GM19397 (cell line): ENCODE data around the gene CA5A.

Experiments
- ATAC-seq: cut with Tn5 transposase; IDR thresholded peaks from one replicate; pipeline ENCODE4 v1.9.1; 2021; ENCODE audit warnings: mild to moderate bottlenecking, moderate library complexity; ENCODE audit not compliant: unreplicated experiment

CA5A gene

DNA sequence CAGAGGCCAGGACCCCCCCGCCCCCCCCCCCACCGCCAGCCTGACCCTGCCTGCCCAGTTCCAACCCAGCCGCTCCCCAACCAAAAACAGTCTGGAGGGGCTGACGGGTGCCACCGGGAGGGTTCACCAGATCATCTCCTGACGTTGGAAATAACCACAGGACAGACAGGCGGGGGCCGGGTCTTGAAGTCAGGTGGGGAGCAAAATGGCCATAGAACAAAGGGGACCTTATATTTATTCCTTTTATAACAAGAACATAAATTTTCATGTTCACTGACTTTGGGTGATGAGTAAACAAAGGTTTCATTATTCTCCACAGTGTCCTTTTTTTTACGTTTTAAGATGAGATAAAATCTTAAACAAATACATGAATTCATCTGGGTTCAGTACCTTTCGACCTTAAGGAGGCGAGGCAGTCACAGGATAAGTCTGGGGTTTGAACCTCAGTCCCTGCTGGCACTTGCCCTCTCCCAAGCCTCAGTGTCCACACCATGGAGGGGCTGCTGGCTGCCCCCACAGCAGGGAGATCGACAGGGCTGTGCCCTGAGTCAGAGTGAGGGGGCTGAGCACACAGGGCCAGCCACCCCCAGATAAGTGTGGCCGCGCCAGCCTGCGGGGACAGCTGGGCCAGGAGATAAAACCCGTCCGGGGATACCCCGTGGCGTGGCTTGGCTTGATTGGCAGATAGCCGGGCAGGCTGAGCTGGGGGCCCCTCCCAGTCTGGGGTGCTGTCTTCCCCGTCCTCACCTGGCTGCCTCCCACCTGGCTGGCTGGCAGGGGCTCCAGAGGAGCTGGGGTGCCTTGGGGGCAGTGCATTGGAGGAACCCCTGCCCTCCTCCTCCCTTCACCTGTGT, 82.0 kb downstream of the CA5A start:
- no peak for ATAC-seq

DNA sequence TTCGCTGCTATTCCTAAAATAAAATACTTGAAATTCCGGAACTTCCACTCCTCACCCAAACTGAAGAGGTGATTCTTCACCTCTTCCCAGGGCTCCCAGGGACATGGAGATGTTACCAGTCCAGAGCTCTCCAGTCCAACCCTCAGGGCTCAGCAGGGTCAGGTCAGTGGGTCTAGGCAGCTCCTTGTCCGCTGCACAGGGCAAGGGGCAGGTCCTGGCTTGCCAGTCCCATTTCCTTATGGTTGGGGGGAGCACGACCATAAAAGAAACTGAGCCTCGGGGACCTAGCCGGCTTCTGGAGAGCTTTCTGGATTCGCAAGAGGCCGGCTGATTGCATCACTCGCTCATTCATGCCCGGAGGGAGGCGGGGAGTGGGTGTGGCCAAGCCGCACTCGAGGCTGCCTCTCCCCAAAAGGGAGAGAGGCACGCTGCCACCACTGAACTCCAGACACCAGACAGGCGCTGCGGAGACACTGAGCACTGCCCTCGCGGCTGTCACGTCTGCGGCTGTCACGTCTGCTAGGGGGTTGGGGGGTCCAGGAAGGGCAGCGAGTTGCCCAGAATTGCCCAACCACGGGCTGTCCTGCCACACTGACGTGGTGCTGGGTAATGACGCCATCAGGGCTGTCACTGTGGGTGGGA, 82.8 kb downstream of the CA5A start:
- no peak for ATAC-seq

DNA sequence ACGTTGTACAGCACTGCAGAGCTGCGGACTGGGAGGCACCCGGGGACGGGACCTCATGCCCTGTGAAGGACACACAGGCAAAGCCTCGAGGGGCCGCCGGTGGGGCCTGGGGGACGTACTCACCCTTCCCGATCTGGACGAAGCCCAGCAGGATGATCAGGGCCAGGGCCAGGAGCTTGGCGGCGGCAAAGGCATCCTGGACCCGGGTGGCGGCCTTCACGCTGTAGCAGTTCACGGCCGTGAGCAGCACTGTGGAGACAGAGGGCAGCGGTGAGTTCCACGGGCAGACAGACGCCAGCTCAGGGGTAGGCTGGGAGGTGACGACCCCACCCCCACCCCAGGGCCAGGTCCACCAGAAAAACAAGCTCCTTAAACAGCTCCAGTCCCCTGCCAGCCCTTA, 84.7 kb downstream of the CA5A start:
- no peak for ATAC-seq

DNA sequence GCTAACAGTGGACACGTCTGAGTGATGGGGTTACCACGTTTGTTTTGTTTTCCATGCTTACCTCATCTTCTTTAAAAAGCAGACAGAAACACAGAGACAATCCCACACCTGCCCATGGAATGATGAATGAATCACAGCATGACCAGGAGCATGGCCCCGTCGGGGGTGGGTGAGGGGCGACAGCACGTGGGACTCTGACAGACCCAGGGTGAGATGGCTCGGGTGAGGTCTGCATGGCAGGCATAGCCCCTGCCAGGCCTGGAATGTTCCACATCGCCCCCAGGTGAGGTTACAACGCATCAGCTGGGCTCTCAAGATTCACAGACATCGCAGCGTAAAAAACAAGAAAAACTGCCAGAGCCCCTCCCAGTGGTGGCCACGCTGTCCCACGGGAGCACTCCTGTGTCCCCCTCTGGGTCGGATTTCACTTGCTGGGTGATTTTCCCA, 85.2 kb downstream of the CA5A start:
- ATAC-seq, result no peak

DNA sequence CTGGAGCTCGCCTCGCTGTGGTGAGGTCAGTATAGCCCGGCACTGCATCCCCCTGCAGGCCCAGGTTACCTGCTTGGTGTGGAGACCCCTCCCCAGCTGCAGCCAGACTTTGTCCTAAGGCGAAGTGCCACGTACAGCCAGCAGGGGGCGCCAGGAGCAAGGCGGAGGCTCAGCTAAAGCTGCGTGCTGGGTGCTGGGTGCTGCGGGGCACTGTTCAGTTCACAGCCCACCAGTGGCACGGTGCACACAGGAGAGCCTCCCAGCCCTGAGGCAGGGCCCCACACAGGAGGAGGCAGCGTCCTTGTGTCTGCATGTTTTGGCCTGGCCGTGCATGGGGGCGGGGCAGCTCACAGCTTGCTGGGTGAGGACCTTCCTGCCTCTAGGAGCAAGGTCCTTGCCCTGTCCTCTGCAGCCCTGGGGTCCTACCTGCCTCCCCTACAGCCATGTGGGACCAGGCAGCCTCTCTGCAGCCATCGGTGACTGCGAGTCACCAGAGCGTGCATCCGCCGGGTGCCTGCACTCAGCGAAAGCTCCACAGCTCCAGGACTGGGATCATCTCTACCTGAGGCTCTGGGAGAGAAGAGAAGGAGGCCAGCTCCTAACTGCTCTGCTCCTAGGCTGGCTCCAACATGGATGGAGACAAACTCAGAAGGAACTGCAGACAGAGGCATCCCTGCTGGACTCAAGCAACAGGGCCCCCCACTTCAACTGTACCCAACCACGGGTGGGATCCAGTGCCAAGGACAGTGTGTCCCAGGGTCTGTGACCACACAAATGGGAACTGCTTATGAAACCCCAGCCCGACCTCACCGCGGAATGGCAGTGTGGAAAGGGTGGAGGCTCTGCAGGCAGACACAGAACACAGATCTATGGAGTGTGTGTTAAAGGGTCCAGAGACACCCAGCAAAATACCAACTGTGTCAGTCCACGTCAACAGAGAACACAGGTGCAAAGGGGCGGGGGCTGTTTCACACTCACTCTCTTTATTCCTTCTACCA, 86.0 kb downstream of the CA5A start:
- no peak for ATAC-seq

DNA sequence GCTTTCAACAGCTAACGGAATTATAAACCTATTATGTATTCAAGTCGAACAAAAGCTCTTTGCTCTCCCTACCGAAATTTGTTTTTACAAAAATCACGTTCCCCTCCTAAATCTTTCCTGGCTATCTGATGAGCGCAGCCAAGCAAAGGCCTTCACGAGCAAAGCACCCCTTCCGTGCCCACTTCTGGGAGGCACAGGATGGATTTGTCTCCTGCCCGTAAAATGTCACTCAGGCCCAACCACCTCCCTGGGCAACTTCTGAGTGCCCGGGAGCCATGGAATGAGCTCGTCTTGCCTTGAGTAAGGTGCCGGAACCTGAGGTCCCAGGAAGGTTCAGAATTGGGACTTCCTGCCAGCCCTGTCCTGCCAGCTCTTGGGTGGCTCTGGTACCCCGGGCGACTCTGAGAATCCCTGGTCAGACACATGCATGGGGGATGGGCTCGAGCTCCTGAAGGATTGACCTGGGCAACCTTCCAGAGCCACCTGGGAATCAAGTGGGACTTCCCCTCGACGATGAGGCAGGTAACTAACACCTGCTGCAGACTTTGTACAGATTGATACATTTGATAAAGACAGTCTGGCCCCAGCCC, 86.8 kb downstream of the CA5A start:
- ATAC-seq, result no peak

DNA sequence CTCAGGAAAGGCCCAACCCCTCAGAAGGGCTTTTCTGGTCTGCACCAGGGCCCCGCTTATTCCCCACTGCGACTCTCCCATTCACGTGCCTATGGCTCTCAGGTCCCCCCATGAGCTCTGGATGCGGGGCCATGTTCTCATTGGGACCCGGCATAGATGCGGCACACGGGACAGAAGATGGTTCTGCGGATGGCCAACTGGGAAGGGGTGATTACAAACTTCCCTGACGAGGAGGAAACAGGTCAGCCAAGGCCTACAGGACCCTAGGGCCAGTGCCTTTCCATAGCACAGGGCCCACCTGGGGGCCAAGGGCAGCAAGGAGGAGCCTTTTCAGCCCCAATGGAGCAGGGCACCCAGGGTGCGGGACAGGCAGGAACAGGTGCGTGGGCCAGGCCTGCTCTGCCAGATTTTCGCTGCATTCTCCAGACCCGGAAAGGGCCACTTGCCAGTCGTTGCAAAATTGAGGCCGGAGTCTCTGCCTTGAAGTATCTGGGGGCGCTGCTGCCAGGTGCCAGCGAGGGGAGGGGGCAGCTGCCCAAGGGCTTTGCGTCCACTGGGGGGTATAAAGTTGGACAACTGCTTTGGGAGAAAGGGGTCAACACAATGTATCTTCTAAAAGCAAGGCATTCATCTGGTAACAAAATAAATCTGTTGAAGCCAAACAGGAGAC, 87.5 kb downstream of the CA5A start:
- ATAC-seq, result no peak

DNA sequence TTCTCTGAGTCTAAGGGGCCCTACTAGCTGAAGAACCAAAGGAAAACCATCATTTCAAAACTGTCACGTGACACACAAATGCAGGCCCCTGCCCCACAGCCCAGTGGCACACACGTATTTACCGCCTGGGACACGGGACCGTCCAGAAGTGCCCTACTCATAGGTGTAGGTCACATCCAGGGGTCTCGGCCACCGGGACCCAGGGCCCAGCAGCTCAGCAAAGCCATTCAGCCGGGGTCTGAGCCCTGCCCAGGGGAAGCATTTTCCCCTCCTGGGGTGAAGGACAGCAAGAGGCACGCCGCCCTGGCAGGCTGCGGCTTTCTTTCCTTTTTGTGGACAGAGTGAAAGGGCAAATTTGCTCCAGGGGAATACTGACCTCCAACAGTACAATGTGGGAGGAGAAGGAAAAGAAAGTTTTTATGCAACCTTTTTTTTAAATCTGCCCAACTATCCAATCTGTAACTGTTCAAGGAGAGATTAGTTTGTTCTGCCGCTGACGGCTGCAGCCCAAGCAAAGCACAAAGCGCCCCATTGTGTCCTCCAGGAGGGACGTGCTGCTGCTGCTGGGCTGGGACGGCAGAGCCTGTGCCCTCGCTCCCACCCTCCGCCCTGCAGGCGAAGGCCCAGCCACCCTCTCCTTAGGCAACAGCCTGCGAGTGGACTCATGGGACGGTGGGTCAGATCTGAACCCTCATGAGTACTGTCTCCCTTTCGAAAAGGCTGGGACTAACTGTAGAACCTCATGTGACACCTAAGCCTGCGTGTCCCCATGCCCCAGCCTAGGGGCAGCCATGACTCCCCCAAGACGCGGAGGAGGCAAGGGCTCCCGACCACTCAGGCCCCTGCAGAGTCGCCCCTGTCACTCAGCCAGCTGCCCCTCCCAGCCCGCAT, 88.3 kb downstream of the CA5A start:
- ATAC-seq, result no peak

DNA sequence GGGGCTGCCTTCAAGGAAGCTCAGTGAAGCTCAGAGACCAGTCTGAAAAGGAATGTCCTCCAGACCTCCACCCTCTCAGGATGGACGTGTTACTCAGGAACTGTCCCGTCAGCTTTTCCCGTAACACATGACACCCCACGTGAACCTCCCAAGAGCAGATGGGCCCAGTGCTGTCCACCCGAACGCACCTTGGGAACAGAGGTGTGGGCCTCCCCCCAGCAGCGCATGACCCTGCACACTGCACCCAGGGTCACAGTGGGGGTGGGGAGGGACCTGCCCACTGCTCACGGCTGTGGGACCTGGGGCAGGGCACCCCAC, 88.9 kb downstream of the CA5A start:
- ATAC-seq, result no peak

DNA sequence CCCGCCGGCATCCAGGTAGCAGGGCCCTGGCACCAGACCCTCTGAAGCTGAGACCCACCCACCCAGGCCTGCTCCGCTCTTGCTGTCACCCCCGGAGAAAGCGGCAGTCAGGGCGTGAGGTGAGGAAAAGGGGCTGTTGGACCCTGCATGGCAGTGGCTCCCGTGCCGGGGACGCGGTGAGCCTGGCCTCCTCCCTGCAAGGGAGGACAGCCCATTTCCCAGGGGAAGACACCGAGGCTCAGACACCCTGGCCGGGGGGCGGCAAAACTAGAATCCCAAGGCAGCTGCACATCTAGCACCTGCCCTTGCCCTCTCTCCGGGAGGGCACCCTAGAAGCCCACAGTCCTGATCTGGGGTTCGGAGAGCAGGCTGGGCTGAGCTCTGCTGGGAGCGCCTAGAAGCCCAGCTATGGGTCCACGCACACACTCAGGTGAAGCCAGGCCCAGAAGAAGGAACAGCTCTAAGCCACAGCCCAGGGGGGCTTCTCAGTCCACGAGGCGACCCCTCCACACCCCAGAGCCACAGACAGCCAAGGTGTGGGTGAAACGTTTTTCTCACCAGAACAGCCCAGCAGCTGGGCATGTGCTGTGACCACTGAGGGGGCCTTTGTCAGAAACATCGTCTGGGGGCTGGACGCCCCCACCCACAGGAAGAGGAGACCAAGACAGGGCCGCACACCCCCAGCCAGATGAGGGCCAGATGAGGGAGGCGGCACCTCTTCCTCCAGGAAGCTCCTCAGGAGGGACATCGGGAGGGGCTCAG, 89.4 kb downstream of the CA5A start:
- ATAC-seq, result no peak

DNA sequence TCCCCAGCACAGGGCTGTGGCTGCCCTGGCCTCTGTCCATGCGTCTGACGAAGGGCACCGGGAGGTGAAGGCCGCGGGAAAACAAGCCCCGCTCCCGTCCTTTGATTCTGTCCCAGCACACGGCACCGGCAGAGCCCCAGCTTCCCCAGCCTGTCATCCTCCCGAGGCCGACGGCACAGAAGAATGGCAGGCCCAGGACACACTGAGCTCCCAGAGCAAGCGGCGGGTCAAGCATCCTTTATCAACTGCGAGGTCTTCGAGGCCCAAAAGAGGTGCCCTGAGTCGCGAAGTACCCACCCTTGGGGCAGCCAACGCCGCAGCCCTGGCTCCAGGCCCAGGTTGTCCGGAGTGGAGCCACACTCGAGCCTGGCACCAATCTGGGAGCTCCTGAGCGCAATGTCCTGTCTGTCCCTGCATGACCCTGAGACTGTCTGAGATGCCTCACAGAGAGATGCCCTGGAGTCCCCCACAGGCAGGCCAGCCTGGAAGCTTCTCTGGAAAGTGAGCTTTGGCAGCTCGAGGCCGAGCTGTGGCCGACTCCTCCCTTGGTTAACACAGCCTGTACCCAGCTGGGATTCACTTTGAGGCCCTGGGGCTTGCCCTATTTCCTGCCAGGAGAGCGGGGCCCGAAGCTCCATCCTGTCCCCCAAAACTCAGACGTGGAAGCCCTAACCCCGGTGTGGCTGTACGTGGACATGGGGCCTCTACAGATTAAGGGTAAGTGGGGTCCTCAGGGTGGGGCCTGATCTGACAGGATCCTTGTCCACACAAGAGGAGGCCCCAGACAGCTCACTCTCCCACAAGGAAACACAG, 90.3 kb downstream of the CA5A start:
- ATAC-seq, result no peak

DNA sequence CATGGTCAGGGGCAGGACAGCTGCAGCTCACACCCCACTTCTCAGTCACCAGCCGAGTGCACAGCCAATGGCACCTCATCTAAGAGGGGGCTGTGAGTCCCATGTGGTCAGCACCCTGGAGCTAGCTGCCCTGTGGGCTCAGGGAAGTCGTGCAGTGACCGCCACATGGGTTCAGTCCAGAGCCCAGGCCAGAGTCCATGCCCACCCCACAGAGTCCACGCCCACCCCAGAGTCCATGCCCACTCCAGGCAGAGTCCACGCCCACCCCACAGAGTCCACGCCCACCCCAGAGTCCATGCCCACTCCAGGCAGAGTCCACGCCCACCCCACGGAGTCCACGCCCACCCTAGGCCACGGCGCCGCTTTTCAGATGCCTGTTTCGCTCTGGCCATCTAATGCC, 91.1 kb downstream of the CA5A start:
- ATAC-seq, result no peak

DNA sequence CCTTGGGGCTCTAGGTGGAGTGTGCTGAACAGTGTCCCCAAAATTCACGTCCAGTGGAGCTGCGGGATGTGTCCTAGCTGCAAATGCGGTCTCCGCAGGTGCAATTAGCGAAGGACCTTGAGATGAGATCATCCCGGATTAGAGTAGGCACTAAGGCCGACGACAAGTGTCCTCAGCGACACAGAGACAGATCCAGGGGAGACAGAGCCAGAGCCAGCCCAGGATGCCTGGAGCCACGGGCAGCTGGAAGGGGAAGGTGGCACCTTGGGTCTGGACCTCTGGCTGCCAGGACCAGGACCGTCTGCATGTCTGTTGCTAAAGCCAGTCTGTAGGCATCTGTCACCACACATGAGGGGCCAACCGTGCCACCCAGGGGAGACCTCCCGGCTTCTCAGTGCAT, 91.5 kb downstream of the CA5A start:
- no peak for ATAC-seq

DNA sequence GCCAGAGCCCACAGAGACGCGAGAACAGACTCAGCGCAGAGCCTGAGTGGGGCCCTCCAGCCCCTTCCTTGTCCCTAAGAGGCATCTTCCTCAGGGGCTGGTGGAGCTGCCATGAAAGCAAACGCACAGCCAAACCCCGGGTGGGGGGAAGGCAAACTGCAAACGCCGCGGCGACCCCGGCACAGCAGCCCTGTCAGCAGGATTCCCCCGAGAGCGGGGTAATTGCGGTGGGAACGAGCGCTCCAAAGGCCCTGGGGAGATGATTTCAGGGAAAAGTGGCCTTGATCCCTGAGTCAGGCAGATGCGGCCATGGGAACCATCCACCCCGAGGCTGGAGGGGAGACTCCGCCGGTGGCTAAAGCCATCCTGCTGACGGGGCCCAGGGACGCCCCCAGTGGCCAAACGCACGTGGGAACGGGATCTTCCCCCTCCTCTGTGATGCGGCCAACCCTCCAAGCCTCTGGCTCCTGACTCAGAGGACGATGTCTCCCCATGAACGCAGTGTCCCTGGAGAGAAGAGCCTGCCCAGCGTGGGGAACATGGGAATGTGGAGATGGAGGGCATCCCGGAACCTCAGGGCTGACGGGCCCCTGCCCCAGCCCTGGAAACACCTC, 92.1 kb downstream of the CA5A start:
- ATAC-seq, result no peak

DNA sequence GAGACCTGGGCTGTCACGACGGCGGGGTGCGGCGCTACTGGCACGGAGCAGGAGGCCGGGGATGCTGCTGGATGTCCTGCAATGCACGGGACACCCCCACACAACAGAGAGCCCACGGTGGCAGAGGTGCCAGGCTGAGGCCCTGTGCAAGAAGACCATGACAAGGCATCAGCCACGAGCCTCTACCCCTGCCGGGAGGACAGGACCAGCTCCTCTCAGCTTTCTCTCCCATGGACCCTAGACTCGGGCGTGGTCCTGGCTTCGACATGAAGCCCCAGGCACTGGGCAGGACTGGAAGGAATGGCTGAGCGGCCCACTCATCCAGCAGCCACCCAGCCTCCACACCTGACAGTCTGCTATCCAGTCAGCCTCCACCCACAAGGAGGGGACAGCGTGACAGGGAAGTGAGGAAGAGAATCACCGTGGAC, 92.6 kb downstream of the CA5A start:
- no peak for ATAC-seq

DNA sequence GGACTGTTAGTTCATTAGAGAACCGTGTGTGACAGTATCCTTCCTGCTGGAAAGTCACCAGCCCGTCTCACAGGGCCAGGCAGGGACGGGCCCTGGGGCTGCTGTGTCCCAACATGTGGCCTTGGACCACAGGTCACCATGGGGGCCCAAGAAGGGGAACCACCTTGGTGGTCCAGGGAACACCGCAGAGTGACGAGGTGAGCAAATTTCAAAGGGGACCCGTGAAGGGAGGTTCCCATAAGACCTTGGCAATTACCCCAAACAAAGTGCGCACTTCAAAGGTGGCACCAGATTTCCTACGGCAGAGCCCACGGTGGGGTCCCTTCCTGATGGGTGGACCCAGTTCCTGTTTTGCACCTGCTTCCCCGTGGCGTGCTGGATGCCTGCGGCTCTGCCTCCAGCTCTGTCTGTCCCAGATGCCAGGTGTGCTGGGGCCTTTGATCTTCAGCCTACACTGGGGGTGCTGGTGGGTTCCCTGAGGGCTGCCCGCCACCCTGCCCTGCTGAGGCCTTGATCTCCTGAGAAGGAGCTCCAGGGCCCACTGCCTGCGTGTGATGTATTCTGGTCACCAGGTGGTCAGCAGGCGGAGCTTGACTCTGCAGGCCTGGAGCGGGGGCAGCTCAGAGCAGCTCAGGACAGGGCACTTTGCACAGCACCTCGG, 94.0 kb downstream of the CA5A start:
- no peak for ATAC-seq
